Hepatocyte (in vitro differentiated cells): Measurements from ENCODE around the gene PHACTR2. TPM values are rescaled to one million over a fixed set of nuclear protein-coding genes. Genes with fewer than 3 reads are reported as not detected.

Source experiments
- DNase-seq: peaks from one replicate; pipeline ENCODE4 v3.0.0-alpha.2; 2016; ENCODE audit warnings: low spot score
- H2AFZ ChIP-seq: fragments of 200-600 bp; sonication (generic); 2 replicates; pipeline ENCODE4 v1.6.0; 2016; ENCODE audit warnings: antibody characterized with exemption, mild to moderate bottlenecking
- H3K27ac ChIP-seq: fragments of 200-600 bp; sonication (generic); 2 replicates; pipeline ENCODE4 v1.5.1; 2016; ENCODE audit warnings: mild to moderate bottlenecking
- H3K27me3 ChIP-seq: fragments of 200-600 bp; sonication (generic); 2 replicates; pipeline ENCODE4 v1.6.1; 2016
- H3K36me3 ChIP-seq: fragments of 200-600 bp; sonication (generic); replicated peaks from 2 replicates; pipeline ENCODE4 v1.5.1; 2016; ENCODE audit warnings: low read depth; ENCODE audit not compliant: insufficient read depth
- H3K4me1 ChIP-seq: fragments of 200-600 bp; sonication (generic); 2 replicates; pipeline ENCODE4 v1.5.1; 2016; ENCODE audit warnings: mild to moderate bottlenecking, moderate library complexity; ENCODE audit not compliant: insufficient read depth
- H3K4me2 ChIP-seq: fragments of 200-600 bp; sonication (generic); 2 replicates; pipeline ENCODE4 v1.6.0; 2016
- H3K4me3 ChIP-seq: fragments of 200-600 bp; sonication (generic); 2 replicates; pipeline ENCODE4 v1.5.1; 2016; ENCODE audit warnings: mild to moderate bottlenecking
- H3K79me2 ChIP-seq: fragments of 200-600 bp; sonication (generic); 2 replicates; pipeline ENCODE4 v1.6.0; 2017; ENCODE audit warnings: mild to moderate bottlenecking
- H3K9me2 ChIP-seq: fragments of 200-600 bp; sonication (generic); replicated peaks from 2 replicates; pipeline ENCODE4 v1.6.0; 2017; ENCODE audit warnings: mild to moderate bottlenecking; ENCODE audit not compliant: insufficient read depth
- H3K9me3 ChIP-seq: fragments of 200-600 bp; sonication (generic); 2 replicates; pipeline ENCODE4 v1.5.1; 2016; ENCODE audit warnings: low read depth, mild to moderate bottlenecking
- H4K20me1 ChIP-seq: fragments of 200-600 bp; sonication (generic); 2 replicates; pipeline ENCODE4 v1.6.0; 2016; ENCODE audit warnings: mild to moderate bottlenecking; ENCODE audit not compliant: insufficient read depth, poor library complexity, severe bottlenecking
- EZH2 ChIP-seq: fragments of 200-600 bp; sonication (generic); IDR thresholded peaks from 2 replicates; pipeline ENCODE4 v1.6.1; 2016; ENCODE audit warnings: antibody characterized with exemption, mild to moderate bottlenecking, borderline replicate concordance
- EZH2phosphoT487 ChIP-seq: fragments of 200-600 bp; sonication (generic); IDR thresholded peaks from one replicate; pipeline ENCODE4 v1.6.1; 2018; ENCODE audit warnings: antibody characterized with exemption, mild to moderate bottlenecking, low read depth, moderate library complexity; ENCODE audit not compliant: unreplicated experiment, severe bottlenecking
- WGBS: methylation state at CpG from one replicate; pipeline ENCODE4 v1.1.6; 2016; ENCODE audit warnings: low lambda C conversion rate; ENCODE audit errors: missing lambda C conversion rate; 5-methylcytosine and 5-hydroxymethylcytosine counted together
- polyA plus RNA-seq: library from polyadenylated mRNA; unstranded; fragments of >200 nt; fragmentation: Nextera tagmentation; extraction: Ambion mirVana; gene quantifications from 2 replicates; pipeline ENCODE4 v1.2.1, GENCODE V29; 2016
- total RNA-seq: library from RNA; depleted of rRNA; stranded (reverse); fragments of >200 nt; gene quantifications from 2 replicates; pipeline ENCODE4 v1.2.3, GENCODE V29; 2014
- TF ChIP-seq, protein P1 (sequence below): fragments of 200-600 bp; sonication (generic); IDR thresholded peaks from 2 replicates; pipeline ENCODE4 v1.5.1; 2016; ENCODE audit warnings: antibody characterized with exemption, mild to moderate bottlenecking; ENCODE audit not compliant: poor library complexity

Gene PHACTR2
- total and polyA plus RNA-seq, 2 experiments from 2014 or later = 86.6 to 111 TPM

DNA sequence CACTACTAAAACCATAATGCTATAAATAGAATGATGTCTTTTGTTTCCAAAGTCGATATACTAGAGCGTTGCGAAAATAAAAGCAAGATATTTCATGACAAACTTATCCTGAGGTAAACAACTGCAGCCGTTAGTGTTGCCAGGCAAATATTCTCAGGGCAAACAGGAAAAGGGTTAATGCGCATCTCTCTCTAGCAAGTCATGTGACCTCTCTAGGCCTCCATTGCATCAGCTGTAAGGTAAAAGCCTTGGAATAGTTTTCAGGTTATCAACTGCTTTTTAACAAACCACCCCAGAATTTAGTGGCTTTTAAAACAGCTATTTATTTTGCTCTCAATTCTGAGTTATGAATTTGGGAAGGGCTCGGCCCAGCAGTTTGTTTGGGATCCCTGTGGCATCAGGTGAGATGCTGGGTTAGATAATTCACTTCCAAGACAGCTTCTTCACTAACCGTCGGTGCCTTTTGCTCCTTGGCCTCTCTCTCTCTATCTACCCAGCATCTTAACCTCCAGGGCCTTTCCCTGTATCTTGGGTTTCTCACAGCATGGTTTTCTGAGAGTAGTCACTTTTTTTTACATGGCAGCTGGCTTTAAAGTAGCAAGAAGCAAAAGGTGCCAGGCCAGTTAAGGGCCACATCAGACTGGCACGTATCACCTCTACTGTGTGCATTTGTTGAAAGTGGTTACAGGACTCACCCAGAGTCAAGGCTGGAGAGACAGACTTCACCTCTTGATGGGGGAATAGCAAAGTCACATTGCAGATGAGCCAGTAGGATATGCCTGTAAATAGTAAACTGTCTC lies 126.2 kb downstream of the PHACTR2 start:
- no peak overlapping the region for H3K27ac ChIP-seq
- H3K27me3 ChIP-seq = no peaks in the 10 kb centered on the region
- H4K20me1 ChIP-seq = no peaks in the 10 kb centered on the region
- WGBS = 88% methylated on average over 9 of the region's 9 CpGs
- H2AFZ ChIP-seq = no peak overlapping the region
- DNase-seq = no peak
- H3K9me2 ChIP-seq = no peaks in the 10 kb centered on the region
- H3K4me3 ChIP-seq = no peak overlapping the region
- no peak for TF ChIP-seq EZH2phosphoT487
- no peak for TF ChIP-seq EZH2
- TF ChIP-seq, protein P1, sequence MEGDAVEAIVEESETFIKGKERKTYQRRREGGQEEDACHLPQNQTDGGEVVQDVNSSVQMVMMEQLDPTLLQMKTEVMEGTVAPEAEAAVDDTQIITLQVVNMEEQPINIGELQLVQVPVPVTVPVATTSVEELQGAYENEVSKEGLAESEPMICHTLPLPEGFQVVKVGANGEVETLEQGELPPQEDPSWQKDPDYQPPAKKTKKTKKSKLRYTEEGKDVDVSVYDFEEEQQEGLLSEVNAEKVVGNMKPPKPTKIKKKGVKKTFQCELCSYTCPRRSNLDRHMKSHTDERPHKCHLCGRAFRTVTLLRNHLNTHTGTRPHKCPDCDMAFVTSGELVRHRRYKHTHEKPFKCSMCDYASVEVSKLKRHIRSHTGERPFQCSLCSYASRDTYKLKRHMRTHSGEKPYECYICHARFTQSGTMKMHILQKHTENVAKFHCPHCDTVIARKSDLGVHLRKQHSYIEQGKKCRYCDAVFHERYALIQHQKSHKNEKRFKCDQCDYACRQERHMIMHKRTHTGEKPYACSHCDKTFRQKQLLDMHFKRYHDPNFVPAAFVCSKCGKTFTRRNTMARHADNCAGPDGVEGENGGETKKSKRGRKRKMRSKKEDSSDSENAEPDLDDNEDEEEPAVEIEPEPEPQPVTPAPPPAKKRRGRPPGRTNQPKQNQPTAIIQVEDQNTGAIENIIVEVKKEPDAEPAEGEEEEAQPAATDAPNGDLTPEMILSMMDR = no peak
- H3K9me3 ChIP-seq = no peaks in the 10 kb centered on the region
- H3K4me2 ChIP-seq = no peak overlapping the region
- no peaks in the 10 kb centered on the region for H3K36me3 ChIP-seq
- H3K4me1 ChIP-seq = peaks cover 3% of the 10 kb centered on the region
- peaks cover 18% of the 10 kb centered on the region for H3K79me2 ChIP-seq

DNA sequence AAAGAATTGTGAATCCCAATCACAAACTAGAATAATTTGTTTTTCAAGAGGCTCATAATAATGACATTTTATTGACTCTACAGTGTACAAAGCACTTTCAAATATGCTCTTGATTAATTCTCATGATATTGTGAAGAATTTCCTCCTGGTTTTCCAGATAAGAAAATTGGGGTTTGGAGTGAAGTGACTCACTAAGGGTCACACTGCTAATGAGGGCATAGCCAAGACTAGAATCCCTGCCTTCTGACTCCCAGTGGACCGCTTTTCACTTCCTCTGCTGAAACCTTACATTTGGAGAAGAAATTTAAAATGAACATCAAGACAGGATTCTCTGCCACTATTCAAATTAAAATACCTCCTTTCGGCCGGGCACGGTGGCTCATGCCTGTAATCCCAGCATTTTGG lies 127.1 kb downstream of the PHACTR2 start:
- TF ChIP-seq, protein P1 = no peak
- no peak for TF ChIP-seq EZH2phosphoT487
- TF ChIP-seq EZH2 = no peak
- H4K20me1 ChIP-seq = no peaks in the 10 kb centered on the region
- no peak overlapping the region for H3K4me2 ChIP-seq
- H3K4me3 ChIP-seq = no peak overlapping the region
- no peak for DNase-seq
- H3K9me2 ChIP-seq = no peaks in the 10 kb centered on the region
- H2AFZ ChIP-seq = no peak overlapping the region
- no peaks in the 10 kb centered on the region for H3K9me3 ChIP-seq
- H3K36me3 ChIP-seq = no peaks in the 10 kb centered on the region
- peaks cover 15% of the 10 kb centered on the region for H3K79me2 ChIP-seq
- 82% methylated on average over 4 of the region's 4 CpGs for WGBS
- no peaks in the 10 kb centered on the region for H3K27me3 ChIP-seq
- peaks cover 3% of the 10 kb centered on the region for H3K4me1 ChIP-seq
- peak overlapping the region; percentile 85 for H3K27ac ChIP-seq

DNA sequence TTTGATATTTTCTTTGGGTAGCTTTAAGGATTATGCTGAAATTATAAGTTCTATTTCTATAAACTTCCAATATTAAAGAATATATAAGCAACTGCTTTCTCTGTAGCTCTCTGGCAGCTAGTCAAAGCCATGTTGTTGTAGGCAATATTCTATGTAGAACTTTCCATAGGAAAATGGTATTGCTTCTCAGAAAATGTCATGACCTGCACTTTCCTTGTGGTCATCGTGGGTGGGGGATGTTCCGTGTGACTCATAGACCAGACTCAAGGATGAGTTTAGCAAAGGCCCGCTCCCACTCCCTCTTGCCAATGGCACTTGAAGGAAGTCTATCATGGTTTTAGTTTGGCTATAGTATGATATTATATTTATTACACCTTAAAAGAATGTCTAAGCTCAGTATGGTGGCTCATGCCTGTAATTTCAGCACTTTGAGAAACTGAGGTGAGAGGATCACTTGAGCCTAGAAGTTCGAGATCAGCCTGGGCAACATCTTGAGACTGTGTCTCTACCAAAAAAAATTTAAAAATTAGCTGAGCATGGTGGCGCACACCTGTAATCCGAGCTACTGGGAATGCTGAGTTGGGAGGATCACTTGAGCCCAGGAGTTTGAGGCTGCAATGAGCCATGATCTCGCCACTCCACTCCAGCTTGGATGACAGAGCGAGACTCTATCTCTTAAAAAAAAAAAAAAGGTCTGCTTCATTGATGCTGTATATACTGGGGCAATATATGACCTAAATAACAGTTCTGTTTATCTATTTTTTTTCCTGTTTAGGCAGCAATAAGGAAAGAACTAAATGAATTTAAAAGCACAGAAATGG lies 128.7 kb downstream of the PHACTR2 start:
- H3K4me2 ChIP-seq = no peak overlapping the region
- peak; percentile 29 for DNase-seq

More for the DNA sequence above, 128.7 kb downstream of the PHACTR2 start:
- Histone ChIP-seq H3K9me3 (no peaks in the 10 kb centered on the region), H3K36me3 (no peaks in the 10 kb centered on the region), H2AFZ (no peak overlapping the region), H3K9me2 (no peaks in the 10 kb centered on the region), H3K4me1 (peaks cover 3% of the 10 kb centered on the region), H3K79me2 (peaks cover 13% of the 10 kb centered on the region), H3K4me3 (no peak overlapping the region), H4K20me1 (no peaks in the 10 kb centered on the region), H3K27ac (peak overlapping the region; percentile 85), H3K27me3 (no peaks in the 10 kb centered on the region)
- 97% methylated on average over 8 of the region's 8 CpGs for WGBS
- TF ChIP-seq EZH2phosphoT487 (no peak), EZH2 (no peak)
- TF ChIP-seq, protein P1 = no peak
